Right forelimb (tissue), 1 donor: ENCODE results near the gene SPOPL.
"Not testable (repeated sequence)": the region's sequence is repeated elsewhere in the genome, so short reads cannot be mapped to it uniquely, and the experiment has no call there.

Experiments used
- DNase-seq: peaks from one replicate; pipeline ENCODE4 v3.0.0-alpha.2; 2018

The SPOPL gene

DNA sequence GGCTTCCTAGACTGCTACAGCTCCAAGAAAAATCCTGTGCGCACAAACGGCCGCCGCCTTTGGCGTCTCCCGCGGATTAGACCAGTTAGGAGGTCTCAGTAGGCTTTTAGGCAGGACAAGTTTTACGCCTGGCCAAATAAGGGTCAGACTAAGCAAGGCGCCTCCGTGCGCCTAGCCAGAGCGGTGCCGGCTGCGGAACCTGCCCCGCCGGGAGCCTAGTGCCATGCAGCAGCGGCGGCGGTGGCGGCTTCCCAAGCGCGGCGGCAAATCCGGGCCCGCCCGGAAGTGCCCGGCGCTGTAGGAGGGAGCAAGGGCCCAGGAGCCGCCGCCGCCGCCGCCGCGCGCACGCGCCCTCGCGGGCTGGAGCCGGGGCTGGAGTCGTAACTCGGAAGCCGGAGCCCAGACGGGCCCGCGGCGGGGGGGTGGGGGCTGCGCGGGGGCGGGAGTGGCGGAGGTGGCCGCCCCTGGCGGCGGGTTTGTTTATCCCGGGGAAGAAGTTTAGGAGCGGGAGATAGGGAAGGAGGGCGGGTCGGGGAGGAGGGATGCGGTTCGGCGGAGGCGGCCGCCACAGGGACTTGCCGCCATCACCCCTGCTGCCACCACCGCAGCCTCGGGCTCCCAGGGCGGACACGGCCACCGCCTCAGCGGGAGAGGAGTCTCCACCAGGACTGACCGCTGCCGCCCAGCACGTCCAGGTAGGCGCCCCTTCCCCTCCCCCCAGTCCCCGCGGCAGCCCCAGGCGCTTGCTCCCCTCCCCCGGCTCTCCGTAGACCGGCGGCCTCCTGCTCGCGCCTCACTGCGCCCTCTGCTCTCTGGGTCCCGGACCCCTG lies at the start of gene SPOPL:
Gene SPOPL (plus strand): TSS at position 346 of the 830 bp plus-strand sequence. CDS start 48,447 bp downstream, outside the sequence.
- peak; percentile 96 for DNase-seq

DNA sequence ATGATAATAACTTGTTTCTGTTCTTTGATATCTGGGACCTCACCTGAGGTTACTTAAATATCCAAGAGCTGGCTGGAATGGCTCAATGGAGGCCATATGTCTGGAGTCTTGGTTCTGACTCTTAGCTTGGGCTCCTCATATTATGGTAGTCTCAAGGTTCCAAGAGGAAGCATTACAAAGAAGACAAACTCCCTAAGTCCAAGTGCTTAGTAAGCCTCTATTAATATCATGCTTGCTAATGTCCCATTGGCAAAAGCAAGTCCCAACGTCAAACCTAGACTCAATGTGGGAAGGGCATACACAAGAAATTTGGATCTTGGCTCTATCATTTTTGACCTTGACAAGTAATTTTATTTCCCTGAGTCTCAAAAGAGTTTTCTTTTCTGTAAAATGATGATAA lies 49.2 kb upstream of the SPOPL start:
- no peak for DNase-seq

DNA sequence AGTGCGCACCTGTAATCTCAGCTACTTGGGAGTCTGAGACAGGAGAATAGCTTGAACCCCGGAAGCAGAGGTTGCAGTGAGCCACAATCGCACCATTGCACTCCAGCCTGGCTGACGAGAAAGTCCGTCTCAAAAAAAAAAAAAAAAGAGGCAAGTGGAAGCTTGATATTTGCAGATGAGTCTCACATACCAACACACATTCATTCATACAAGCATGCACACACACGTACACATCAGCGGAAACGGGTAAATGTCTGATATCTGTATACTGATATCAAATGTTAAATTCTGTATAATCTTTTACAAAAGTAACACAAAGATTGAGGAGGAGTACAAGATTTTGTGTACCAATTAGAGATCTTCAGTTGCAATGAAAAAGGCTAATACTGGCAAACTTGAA lies 47.8 kb upstream of the SPOPL start:
- DNase-seq = no peak

DNA sequence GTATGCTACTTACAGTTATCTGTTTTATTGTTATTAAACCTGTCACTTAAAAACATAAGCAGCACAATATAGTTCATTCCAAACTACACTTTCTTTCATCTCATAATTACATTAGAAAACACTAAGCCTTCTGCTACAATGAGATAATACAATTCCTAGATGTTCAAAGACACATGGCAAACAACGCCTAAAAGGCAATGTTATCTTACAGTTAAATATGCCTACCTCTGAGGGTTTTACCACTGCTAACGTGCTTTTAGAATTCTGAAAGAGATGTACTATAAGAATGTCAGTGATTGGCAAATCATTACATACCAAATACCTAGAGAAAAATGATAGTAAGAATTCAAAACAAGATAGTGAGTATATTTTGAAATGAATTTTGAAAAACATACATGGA lies 46.8 kb upstream of the SPOPL start:
- DNase-seq = no peak

DNA sequence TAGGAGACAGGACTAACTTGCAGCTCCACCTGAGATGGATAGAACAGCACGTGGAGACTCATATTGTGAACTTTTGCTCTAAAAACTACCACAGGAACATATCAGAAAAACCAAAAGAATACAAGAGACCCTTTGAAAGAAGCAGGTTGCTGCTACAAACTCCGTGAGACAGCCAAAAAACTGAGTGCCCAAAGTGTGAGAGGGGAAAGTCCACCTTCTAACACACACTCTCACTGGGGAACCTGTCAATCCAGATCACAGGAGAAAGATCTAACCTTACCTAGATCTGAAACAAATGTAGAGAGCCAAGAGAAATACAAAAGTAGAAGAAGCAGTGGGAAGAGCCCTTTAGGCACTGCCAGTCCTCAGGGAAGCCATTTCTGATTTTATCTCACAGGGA lies 46.3 kb upstream of the SPOPL start:
- no peak for DNase-seq

DNA sequence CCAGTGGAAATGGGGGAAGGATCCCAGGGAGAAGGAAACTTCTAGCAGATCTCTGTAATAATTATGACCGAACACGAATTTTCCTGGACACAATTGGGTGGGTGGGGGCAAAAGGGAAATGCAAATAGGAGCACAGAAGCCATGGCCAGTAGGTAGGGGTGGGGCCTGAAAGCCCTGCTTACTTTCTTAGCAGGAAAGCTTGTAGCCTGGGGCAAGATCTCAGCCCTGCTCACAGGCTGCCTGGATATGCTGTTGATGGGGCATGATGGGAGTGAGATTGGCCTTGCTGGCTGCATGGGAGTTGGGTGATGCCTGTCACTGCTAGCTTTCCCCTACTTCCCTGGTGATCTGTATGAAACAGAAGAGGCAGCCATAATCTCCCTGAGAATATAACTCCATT lies 45.9 kb upstream of the SPOPL start:
- no peak for DNase-seq

DNA sequence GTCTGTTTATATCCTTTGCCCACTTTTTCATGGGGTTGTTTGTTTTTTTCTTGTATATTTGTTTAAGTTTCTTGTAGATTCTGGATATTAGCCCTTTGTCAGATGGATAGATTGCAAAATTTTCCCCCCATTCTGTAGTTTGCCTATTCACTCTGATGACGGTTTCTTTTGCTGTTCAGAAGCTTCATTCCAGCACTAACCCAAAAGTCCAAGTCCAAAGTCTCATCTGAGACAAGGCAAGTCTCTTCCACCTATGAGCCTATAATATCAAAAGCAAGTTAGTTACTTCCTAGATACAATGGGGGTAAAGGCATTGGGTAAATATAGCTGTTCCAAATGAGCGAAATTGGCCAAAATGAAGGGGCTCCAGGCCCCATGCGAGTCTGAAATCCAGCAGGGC lies 38.9 kb upstream of the SPOPL start:
- not testable (repeated sequence) for DNase-seq

DNA sequence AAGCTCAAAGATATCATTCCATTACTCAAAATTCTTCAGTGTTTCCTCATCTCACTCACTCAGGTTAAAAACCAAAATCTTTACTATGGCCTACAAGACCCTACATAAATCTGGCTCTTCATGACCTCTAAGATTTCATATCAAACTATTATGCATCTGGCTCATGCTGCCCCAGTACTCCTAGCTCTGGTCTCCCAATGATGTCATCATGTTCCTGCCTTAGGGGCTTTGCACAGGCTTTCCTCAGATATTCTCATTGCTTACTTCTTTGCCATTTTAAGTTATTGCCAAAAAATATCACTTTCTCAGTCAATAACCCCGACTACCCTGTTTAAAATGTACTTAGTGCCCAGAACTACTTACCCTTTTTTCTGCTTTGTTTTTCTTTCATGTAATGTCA lies 33.0 kb upstream of the SPOPL start:
- no peak for DNase-seq

DNA sequence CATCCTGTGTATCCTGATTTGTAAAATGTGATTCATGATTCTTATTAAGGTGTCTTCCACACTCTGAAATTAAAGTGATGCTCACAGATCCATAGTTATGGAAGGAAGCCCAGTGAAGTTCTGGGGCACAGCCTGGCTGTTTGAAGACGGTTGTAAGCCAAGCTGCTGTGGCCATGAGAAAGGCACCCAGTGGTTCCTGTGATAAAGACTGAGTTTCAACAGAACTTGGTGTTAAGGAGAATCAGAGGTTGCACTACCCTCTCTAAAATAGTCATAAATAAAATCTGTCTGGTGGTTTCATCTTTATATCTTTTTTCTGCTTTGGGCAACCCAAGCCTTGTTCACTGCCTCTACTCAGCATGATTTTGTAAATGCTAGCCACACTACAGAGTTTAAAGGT lies 32.2 kb upstream of the SPOPL start:
- DNase-seq = no peak

DNA sequence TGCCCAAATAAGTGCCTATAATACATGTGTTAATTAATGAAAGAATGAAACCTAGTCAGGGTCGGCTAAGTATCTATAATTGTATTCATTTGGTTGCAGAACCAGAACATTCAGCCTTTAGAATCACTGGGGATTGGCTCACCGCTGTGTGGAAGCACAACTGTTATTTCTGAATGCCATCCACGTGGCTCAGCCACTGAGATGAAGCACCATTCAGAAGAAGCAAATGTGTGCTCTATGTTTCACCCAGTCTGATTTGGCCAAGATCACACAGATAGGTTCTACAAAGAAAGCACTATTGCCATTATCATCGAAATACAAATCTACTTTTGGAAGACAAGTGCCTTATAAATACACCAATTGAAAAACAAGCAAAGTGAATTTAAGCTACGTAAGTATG lies 30.6 kb upstream of the SPOPL start:
- DNase-seq = no peak

DNA sequence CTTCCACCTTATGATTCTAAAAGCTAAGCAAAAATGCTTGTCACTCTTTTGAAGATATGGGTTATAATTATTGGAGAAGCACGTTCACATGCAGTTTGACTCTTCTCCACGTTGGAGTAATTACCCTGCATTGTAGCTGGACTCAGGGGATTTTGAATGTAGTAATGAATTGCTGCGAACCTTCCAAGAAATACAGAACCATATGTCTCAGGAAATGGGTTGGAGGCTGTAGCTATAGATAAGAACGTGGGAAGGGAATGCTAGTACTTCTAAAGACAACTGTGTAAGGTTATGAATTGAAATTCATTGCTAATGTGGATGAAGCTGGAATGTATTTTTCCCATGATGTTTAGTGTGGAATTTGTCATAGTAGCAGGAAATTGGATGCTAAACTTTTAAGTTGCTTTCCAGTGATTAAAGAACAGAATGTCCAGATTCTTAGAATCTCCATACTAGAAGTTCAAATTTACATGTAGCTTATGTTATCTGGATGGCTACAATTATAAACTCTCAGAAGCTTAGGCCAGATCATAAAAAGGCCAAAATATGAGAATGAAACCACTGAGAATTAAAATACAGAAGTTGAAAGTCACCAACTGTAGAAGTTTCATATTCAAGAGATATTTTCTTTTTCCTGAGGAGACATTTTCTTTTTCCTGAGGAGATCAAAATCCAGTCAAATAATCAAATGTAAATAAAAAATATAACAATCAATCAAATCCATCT lies 27.3 kb upstream of the SPOPL start:
- no peak for DNase-seq

DNA sequence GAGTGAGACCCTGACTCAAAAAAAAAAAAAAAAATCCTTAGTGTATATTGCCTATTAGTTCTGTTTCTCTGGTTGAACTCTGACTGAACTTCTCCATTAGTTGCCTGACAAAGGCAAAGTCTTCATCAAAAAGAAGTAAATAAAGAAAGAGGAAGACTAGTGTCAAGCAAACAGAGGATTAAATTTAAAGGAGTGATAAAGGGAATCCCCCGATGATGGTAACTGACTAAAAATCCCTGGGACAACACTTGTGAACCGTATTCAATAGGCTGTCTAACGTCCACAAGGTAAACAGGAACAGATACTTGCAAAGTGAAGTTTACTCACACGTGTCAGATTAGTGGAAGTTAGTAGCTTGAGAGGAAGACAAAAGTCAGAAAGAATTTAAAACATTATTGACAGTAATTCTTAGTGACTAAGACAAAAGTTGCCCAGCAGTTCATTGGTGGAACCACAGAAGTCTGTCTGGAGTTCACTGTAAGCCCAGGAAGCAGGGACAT lies 26.2 kb upstream of the SPOPL start:
- no peak for DNase-seq

DNA sequence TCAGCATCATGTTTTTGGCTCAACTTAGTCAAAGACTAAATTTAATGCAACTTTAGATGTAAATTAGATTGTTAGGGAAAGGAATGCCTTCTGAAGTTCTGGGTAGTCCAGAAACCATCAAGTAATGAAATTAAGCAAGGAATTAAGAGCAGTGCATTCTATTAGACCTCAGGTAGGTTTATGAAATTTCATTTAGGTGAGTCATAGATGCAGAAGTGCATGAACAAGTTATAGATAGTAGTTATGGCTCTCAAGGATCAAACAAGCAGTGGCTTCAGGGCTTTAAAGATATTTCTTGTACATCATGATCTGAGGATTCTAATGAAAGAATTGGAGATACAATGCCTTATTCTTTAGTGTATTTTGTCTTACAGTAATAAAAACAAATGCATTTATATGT lies 25.4 kb upstream of the SPOPL start:
- no peak for DNase-seq

DNA sequence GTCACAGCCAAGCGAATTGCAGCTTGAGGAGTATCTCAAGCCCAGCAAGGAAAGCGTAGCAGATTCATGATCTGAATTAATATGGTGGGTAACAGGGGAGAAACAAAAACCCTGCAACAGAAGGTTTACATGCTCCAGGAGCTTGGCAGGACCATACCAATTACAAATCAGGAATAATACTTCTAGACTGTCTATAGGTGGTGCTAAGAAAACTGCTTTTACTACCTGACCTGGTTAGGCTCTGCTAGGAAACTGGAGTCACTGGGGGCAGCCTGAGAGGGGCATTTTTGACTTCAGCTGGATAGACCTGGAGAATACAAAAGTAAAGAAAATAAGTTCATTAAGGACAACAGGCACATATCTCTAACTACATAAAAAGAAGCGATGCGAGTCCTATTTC lies 24.6 kb upstream of the SPOPL start:
- DNase-seq = no peak

DNA sequence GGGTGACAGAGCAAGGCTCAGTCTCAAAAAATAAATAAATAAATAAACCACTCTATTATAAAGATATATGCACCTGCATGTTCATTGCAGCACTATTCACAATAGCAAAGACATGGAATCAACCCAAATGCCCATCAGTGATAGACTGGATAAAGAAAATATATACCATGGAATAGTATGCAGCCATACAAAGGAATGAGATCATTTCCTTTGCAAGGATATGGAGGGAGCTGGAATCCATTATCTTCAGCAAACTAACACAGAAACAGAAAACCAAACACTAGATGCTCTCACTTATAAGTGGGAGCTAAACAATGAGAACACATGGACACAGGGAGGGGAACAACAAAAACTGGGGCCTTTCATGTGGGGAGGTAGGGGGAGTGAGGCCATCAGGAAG lies 18.8 kb upstream of the SPOPL start:
- DNase-seq = not testable (repeated sequence)

DNA sequence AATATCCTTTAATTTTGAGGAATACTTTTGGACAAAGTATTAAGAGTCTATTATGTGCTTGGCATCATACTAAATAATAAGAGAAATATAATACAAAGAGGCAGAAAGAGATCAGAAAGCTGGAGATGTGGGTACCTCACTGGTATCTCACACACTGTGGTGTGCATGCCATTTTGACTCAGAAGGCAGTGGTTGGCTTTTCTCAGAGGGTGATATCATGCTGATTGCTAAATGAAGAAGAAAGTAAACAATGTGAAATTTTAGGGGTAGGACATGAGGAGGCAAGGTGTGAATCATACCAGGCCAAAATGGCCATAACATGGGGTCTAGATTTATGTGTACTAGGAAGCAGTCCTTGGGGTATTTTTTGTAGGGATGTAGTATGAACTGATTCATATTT lies 16.6 kb upstream of the SPOPL start:
- DNase-seq = no peak

DNA sequence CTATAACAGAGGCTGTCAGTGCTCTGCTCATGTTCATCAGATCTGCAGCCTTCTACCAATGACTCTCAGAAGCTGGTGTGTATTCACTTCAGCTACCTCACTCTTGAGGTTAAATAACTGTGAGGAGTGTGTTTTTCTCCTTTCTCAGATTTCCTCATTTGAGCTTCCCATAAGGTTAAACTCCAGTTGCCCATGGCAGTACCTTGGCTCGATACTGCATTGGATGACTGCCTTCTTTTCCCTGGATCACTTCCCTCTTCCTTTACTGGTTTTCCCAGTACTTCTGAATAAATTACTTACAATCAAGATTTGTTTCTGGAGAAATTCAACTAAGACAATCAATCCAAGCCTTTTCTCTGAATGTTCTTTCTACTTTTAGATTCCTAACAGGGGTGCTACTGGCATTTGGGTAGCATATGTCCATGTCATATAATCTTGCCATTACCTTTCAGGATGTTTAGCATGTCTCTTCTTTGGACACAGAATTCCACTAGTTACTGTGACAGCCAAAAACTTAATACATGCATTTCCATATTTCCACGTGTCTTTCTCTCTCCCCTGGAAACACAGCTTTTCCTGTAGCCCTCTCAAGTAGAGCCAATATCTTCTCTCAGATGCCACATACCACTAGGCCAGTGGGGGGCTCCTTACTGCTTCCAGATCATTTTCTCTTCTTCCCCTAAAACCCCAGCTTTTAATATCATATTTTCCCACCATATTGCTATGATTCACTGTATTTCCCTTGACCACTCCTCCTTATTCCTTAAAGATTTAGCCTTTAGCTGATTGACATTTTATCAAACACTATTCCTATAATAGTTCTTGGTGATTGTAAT lies 15.0 kb upstream of the SPOPL start:
- DNase-seq = no peak

DNA sequence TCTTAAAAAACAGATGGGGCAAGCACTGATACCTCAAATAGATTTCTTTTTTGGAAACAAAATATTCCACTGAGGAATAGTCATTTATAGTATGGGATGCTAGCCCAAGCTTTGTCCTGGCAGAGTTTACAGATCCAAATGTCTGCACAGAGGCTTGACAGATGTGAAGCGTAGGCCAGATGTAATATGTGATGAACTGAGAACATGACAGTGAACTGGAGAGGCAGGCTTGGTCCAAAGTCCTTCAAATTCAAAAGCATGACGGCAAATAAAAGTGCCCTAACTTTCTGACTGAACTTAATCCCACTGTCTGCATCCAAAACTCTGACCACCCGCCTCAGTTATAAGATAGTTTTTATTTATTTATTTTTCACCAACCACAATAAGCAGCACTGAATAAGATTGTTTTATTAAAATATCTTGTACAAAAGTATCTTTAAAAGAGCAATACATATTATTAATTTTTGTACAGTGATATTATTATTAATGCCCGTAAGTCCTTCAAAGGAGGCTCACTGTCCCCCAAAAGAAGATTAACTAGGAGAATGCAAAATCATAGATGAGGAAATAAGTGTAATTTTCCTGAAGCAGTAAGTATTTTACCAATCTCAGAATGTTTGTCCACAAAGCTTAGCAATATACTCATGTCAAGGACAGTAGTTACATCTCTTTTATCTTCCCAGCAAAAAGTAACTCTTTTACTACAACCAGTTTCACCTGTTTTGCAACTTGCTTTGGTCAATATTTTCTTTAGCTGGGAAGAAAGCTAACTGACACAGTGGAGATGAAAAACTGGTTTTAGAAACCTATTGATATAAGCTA lies 10.7 kb upstream of the SPOPL start:
- DNase-seq = no peak

DNA sequence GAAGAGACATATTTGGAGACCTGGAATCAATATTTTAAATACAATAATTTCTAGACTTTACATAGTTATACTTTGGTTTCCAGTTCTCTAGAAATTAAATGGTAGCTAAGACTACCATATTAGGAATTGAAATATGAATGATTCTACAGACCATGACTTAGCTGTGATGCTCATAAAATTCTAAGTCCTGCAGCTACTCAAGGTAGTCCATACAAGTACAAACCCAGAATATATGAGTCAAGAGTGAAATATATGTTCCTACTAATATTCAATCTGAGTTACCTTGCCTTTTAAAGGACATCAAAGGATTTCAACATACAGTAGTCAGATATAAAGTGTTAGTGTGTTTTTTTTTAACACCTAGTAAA lies 10.1 kb upstream of the SPOPL start:
- no peak for DNase-seq

DNA sequence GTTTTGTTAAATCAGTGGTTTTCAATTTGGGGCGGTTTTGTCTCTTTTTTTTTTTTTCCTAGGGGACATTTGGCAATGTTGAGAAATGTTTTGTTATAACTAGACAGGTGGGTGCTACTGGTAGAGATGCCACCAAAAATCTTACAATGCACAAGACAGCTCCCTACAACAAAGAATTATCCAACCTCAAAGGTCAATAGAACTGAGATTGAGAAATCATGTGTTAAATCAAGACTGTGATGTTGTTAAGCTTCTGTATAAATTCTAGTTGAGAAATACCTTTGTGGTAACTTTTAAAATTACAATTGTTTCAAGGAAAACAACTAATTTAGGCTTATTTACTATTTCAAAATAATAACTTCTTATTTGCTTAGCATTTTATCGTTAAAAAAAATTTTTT lies 9.4 kb upstream of the SPOPL start:
- no peak for DNase-seq

DNA sequence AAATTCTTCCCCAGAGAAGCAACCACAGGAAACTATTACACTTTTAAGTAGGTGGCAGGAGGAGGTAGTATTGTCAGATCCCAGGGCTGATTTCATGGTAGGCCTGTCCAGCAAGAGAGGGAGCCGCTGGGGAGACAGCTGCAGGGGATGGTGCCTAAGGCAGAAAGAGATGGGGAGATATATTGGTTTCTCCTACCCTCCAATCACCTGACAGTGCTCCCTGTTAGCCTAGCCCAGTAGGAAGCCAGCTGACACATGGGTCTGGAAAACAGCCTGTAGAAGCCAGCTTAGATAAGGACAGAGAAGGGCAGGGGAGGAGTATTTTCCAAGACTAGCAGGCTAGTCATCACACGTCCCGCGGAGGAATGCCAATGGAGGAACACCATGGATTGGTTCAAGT lies 8.2 kb upstream of the SPOPL start:
- no peak for DNase-seq

DNA sequence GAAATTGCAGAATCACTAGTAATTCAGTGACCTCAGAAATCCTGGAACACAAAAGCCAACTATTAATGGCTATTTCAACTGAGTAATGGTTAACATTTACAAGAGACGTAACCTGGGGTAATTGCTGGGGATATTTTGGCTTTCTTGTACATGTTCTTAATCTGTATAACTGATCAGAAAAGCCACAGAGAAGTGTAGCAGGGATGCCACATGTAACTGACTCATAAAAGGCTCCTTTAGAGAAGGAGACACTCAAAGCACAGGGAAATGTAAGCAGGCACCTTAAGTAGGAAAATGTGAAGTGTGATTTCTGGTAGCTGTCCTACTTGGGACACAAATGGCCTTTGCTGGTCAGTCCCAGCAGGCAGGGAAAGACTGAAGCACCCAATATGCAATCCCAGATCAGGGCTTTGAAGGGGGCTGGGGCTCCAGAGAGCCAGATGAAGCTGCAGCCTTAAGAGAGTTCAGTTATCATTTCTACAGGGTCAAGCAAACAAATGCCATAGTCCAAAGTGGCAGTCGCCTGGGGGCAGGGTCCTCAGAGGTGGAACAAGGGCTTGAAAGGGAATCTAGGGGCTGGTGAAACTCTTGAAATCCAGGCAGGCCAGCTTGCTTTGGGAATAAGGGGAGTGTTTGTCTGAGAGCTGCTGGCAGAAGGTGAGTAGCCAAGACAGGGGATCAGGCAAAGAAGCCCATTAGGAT lies 7.2 kb upstream of the SPOPL start:
- no peak for DNase-seq
